GM04504 (cell line): ENCODE results near the gene ETS2.
A peak's percentile ranks its signal among the peaks of the same experiment; 100 is the strongest.

Experiments used
- DNase-seq: peaks from one replicate; pipeline ENCODE4 v3.0.0-alpha.2; 2012; ENCODE audit warnings: low read depth

Gene ETS2

GRCh38 chr21:38802050-38803026 lies 3.4 kb upstream of the ETS2 start:
- no peak for DNase-seq

- DNase-seq: no peak
Measured at GRCh38 chr21:38803075-38803660, 2.6 kb upstream of the ETS2 start.

GRCh38 chr21:38804030-38804788 lies 1.5 kb upstream of the ETS2 start:
- no peak for DNase-seq

DNA sequence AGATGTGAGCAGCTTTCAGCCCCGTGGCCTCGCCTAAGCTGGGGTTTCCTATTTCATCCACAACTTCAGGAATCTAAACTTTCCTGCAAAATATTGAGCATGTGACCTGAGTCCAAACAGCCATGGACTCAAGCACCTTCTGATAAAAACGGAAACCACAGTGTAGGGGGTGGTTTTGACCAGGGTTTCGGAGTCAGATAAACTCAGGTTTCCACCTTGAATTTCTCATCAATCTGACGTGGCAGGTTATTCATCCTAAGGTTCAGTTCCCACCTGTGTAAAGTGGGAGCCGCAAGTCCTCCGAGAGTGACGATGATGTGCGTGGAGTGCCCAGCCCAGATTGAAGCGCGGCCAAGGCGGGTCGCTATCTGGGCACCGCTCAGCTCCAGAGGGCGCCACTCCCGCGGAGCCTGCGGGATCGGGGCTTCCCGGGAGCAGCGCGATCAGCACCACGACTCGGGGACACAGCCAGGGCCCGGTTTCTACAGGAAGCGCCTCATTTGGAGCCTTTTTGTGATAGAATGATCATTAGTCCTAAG lies 871 bp upstream of the ETS2 start:
- no peak for DNase-seq

GRCh38 chr21:38806153-38806941 lies 618 bp downstream of the ETS2 start:
- no peak for DNase-seq

DNA sequence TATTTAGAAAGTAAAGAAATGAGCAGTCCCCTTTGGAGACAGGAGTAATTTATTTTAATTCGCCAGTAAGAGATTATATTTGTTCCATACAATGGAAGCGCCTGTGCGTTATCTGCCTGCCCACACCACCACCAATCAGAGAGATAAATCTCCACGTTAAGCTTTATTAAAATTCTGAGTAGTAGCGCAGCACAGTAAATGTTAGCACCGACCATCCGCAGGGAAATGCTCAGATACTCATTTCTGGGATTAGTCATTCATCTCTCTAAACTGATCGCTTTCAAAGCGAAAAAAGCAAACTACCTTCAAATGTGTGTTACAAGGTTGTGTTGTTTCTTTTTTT lies 1.2 kb downstream of the ETS2 start:
- no peak for DNase-seq

DNA sequence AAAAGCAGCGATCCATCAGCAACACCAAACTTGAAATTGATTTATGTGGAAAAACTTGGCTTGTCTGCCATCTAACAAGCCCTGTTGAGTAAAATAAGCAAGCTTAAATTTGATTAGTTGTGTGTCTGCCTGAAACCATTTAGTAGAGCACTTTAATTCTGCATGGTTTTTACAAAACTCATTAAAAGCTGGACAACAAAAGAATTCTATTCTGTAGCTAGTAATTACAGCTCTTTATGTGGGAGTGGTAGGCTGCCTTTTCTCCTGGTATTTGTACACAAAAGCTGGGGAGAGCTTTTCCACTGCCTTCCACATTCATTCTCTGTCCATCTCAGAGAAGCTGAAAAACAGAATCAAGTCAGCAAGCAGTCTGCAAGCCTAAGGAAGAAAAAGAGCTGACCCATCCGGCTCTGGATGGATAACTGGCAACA lies 1.7 kb downstream of the ETS2 start:
- no peak for DNase-seq

DNA sequence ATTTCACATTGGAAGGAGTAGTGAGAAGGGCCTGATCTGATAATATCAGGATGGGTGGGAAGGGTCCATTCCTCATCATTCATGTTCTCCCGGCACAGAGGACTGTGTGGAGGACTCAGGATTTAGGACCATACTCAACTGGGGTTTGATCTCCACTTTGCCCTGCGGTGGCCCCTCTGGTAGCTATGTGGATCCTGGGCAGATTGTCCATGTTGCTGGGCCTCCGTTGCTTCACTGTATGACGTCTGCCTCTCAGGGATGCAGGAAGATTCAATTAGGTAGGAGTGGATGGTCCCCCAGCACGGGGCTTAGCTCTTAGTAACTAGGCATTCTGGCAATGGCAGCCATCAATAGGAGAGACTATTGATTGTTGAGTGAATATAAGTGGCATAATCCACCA lies 2.3 kb downstream of the ETS2 start:
- no peak for DNase-seq

GRCh38 chr21:38809198-38809878 lies 3.6 kb downstream of the ETS2 start:
- no peak for DNase-seq

GRCh38 chr21:38810034-38810825 lies 4.5 kb downstream of the ETS2 start:
- DNase-seq: no peak

DNA sequence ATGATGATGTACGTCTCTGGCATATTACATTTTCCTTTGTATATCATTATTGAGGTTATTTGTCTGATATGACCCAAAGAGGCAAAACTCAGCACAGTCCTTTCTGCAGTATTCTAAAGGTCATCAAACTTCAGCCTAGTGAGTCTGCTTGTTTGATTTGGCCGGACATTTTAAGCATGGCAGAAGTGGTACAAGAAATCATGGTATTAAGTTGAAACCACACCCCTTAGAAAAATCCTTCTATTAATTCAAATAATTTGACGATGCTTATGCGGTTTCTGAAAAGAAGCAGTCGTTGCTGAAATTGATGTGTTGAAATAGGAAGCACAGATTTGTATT lies 5.1 kb downstream of the ETS2 start:
- DNase-seq: no peak

DNA sequence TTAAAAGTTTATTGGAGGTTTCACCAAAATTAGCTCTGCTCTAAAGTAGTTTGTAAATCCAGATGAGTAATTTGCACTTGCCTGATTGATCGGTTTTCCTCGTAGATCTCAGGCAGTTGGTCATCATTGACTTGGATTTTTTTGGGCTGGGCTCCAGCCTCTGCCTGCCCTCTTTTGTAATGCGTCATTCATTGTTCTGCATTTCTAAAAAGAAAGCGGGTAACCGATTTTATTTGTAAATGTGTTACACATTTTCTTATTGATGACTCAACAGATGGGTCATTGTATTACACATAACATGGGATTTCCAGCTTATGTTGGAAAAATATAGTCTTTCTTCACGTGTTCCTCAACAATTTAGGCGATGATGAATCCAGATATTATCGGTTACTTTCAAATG lies 5.5 kb downstream of the ETS2 start:
- peak; percentile 83 for DNase-seq

- DNase-seq: no peak
Measured at GRCh38 chr21:38813143-38813542, 7.4 kb downstream of the ETS2 start.

DNA sequence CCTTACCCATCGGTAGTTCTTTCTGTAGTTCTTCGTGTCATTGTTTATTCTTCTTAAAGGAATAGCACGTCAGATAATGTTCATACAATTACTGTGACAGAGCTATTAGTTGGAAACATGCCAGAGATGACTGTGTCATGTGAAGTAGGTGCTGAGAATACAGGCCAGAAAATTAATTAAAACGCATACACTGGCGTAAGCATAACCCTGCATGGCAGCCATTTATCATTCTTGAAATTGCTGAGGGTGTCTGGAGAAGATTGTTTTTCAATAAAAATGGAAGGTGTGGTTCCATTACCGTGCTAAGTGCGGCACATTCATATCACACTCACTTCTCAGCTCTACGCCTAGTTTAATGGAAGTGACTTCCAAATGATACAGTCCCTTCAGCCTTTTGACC lies 7.8 kb downstream of the ETS2 start:
- DNase-seq: no peak

DNA sequence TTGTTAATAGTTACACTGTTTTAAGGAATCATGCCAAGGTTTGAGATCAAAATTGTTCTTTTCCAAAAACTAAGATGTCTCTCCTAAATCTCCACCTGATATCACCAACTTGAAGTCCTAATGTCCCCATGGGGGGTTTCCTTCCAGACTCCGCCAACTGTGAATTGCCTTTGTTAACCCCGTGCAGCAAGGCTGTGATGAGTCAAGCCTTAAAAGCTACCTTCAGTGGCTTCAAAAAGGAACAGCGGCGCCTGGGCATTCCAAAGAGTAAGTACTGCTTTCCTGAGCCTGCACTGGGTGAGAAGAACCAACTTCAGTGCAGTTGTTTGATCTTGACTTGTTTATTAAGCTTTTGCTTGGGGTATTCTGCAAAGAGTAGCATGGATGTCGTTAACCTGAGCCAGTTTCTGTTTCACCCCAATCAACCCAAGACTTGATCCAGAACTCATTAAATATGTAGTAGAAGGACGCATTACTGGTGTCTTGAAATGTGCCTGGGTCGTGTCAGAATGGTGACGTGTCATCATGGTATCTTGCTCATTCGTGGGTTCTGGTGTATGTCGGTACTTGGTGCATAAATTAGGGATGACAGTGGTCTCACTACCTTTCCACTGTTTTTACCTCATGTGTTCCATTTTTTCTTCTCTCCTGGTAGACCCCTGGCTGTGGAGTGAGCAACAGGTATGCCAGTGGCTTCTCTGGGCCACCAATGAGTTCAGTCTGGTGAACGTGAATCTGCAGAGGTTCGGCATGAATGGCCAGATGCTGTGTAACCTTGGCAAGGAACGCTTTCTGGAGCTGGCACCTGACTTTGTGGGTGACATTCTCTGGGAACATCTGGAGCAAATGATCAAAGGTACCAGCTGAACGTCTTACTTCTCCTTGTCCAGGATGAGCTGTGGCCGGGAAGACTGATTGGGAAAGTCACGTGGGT lies 8.7 kb downstream of the ETS2 start:
- DNase-seq: no peak

DNA sequence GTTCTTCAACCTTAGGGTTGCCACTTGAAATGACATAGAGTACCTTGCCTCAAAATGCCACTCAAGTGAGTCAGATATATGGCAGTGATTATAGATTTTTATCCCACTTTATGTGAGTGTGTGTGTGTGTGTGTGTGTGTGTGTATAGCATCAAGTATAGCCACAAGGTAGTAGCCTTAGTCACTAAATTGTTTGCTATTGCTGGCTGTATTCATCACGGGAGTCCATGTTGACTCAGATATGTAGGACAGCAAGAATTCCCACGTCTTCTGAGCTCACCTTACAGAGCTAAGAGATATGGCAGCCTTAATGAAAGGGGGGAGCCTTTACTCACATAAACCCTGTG lies 9.3 kb downstream of the ETS2 start:
- DNase-seq: no peak

GRCh38 chr21:38816400-38816977 lies 10.8 kb downstream of the ETS2 start:
- no peak for DNase-seq

DNA sequence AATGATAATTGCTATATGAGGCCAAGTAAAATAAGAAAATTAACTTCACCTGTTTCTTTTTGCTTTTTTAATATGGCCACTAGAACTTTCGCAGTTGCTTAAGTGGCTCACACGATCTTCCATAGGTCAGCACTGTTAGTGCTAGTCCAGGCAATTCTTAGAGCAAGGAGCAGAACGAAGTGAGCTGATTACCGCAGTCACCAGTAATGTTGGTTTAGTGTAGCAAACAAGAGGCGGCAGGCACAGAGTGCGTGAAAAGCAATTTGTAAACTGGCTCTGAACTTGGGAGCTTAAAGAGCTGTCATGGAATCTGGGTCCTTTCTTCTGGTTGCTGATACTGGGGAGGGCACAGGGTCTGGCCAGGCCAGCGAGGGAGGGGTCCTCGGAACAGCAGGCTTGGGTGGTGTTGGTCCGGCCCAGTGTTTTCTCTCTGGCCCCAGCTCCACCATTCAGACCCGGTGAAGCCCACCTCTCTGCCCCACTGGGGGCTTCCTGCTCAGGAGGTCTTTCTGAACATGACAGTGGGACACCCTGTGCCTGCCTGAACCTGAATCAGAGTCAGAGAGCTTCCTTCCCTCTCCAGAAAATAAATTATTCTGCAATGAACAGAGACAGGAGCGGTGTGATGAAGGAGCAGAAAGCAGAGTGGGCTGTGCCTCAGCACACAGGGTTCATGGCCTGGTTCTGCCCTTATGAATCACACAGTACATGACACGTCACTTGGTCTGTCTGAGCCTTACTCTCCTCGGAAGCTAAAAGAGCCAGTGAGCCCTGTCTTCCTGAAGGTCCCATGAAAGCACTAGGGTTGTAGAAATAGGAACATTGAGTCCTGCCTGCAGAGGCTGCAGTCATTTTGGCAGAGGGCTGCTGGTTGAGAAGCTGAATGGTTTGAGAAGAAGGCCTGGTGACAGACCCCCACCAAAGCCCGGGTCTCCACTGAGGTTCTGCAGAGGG lies 11.9 kb downstream of the ETS2 start:
- DNase-seq: peak; percentile 50
